Neural progenitor cell (in vitro differentiated cells): ENCODE measurements around the gene ATXN10. TPM values are rescaled to one million over a fixed set of nuclear protein-coding genes. Genes with fewer than 3 reads are reported as not detected.

Experiments used
- DNase-seq: peaks from one replicate; pipeline ENCODE4 v3.0.0-alpha.2; 2016; ENCODE audit warnings: low spot score
- H2AFZ ChIP-seq: fragments of 200-600 bp; sonication (generic); replicated peaks from 2 replicates; pipeline ENCODE4 v1.6.1; 2016; ENCODE audit warnings: antibody characterized with exemption
- H3F3A ChIP-seq: fragments of 200-600 bp; sonication (generic); 2 replicates; pipeline ENCODE4 v1.6.1; 2016; ENCODE audit warnings: antibody characterized with exemption, low read depth
- H3K27ac ChIP-seq: fragments of 200-600 bp; sonication (generic); 2 replicates; pipeline ENCODE4 v1.5.1; 2016; ENCODE audit warnings: mild to moderate bottlenecking
- H3K27me3 ChIP-seq: fragments of 200-600 bp; sonication (generic); 2 replicates; pipeline ENCODE4 v1.6.1; 2016; ENCODE audit warnings: mild to moderate bottlenecking, moderate library complexity
- H3K36me3 ChIP-seq: fragments of 200-600 bp; sonication (generic); 2 replicates; pipeline ENCODE4 v1.5.1; 2016
- H3K4me1 ChIP-seq: fragments of 200-600 bp; sonication (generic); 2 replicates; pipeline ENCODE4 v1.6.1; 2016; ENCODE audit warnings: mixed run types
- H3K4me2 ChIP-seq: fragments of 200-600 bp; sonication (generic); 2 replicates; pipeline ENCODE4 v1.6.1; 2016
- H3K4me3 ChIP-seq: fragments of 200-600 bp; sonication (generic); 2 replicates; pipeline ENCODE4 v1.5.1; 2016
- H3K79me2 ChIP-seq: fragments of 200-600 bp; sonication (generic); 2 replicates; pipeline ENCODE4 v1.6.1; 2016; ENCODE audit warnings: low read depth
- H3K9ac ChIP-seq: fragments of 200-600 bp; sonication (generic); 2 replicates; pipeline ENCODE4 v1.6.1; 2016
- H3K9me3 ChIP-seq: fragments of 200-600 bp; sonication (generic); 2 replicates; pipeline ENCODE4 v1.5.1; 2016; ENCODE audit warnings: low read depth
- H4K20me1 ChIP-seq: fragments of 200-600 bp; sonication (generic); 2 replicates; pipeline ENCODE4 v1.6.1; 2016; ENCODE audit warnings: low read depth
- H3K27ac Mint-ChIP-seq: 3 replicates; pipeline ENCODE4 v1.8.0; 2021; ENCODE audit warnings: mixed read lengths
- H3K27me3 Mint-ChIP-seq: 2 replicates; pipeline ENCODE4 v1.8.0; 2022; ENCODE audit warnings: low read depth, mild to moderate bottlenecking, inconsistent platforms, moderate library complexity, mixed read lengths; ENCODE audit not compliant: insufficient read depth
- H3K36me3 Mint-ChIP-seq: 3 replicates; pipeline ENCODE4 v1.8.0; 2021; ENCODE audit warnings: mixed read lengths
- H3K4me1 Mint-ChIP-seq: 3 replicates; pipeline ENCODE4 v1.8.0; 2021; ENCODE audit warnings: mixed read lengths
- H3K4me3 Mint-ChIP-seq: 3 replicates; pipeline ENCODE4 v1.8.0; 2021; ENCODE audit warnings: mild to moderate bottlenecking, moderate library complexity, mixed read lengths
- H3K9me3 Mint-ChIP-seq: 3 replicates; pipeline ENCODE4 v1.8.0; 2020; ENCODE audit warnings: mixed read lengths
- CTCF ChIP-seq: fragments of 200-600 bp; sonication (generic); IDR thresholded peaks from 2 replicates; pipeline ENCODE4 v1.5.1; 2017; ENCODE audit warnings: antibody characterized with exemption, mild to moderate bottlenecking
- EZH2 ChIP-seq: fragments of 200-600 bp; sonication (generic); IDR thresholded peaks from 2 replicates; pipeline ENCODE4 v1.6.1; 2017; ENCODE audit warnings: antibody characterized with exemption, mild to moderate bottlenecking, moderate library complexity
- EZH2phosphoT487 ChIP-seq: fragments of 200-600 bp; sonication (generic); IDR thresholded peaks from 2 replicates; pipeline ENCODE4 v1.6.1; 2017; ENCODE audit warnings: antibody characterized with exemption
- total RNA-seq: library from RNA; depleted of rRNA; stranded (reverse); fragments of >200 nt; gene quantifications from 2 replicates; pipeline ENCODE4 v1.2.3, GENCODE V29; 2015; ENCODE audit warnings: low replicate concordance

Gene ATXN10
- total RNA-seq, 1 donor from 2014 or later = 168 TPM

DNA sequence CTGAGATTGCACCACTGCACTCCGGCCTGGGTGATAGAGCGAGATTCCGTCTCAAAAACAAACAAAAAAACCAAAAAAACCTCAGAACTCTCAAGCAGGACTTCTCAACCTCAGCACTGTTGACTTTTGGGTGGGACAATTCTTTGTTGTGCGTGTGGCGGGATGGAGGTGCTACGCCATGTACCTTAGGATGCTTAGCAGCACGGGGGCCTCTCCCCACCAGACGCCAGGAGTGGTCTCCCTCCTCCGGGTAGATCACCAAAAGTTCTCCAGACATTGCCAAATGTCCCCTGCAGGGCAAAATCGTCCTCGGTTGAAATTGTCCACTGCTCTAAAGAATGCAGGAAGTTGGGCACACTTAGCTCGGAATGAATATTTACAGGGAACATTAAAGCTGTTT, 26.9 kb upstream of the ATXN10 start:
- Histone ChIP-seq H3K27ac (no peak overlapping the region), H3F3A (no peaks in the 10 kb centered on the region), H3K27me3 (peaks cover 59% of the 10 kb centered on the region), H3K79me2 (no peaks in the 10 kb centered on the region), H3K4me1 (no peaks in the 10 kb centered on the region), H3K4me2 (no peak overlapping the region), H3K4me3 (no peak overlapping the region), H4K20me1 (no peaks in the 10 kb centered on the region), H3K9ac (no peak overlapping the region), H3K36me3 (no peaks in the 10 kb centered on the region), H2AFZ (no peak overlapping the region), H3K9me3 (no peaks in the 10 kb centered on the region)
- TF ChIP-seq CTCF = no peak
- no peak for TF ChIP-seq EZH2phosphoT487
- no peak for TF ChIP-seq EZH2
- H3K4me3 Mint-ChIP-seq = no peak overlapping the region
- no peaks in the 10 kb centered on the region for H3K36me3 Mint-ChIP-seq
- no peak for DNase-seq
- H3K27me3 Mint-ChIP-seq = peaks cover 28% of the 10 kb centered on the region
- H3K27ac Mint-ChIP-seq = no peak overlapping the region
- no peaks in the 10 kb centered on the region for H3K9me3 Mint-ChIP-seq
- H3K4me1 Mint-ChIP-seq = peaks cover 24% of the 10 kb centered on the region

- Histone ChIP-seq H3K27ac (no peak overlapping the region), H2AFZ (peak overlapping the region; percentile 67), H3K36me3 (no peaks in the 10 kb centered on the region), H3K27me3 (peaks cover 59% of the 10 kb centered on the region), H4K20me1 (no peaks in the 10 kb centered on the region), H3K4me2 (peak overlapping the region; percentile 62), H3F3A (no peaks in the 10 kb centered on the region), H3K9me3 (no peaks in the 10 kb centered on the region), H3K9ac (no peak overlapping the region), H3K4me3 (no peak overlapping the region), H3K4me1 (no peaks in the 10 kb centered on the region), H3K79me2 (no peaks in the 10 kb centered on the region)
- Mint-ChIP-seq H3K4me1 (peaks cover 24% of the 10 kb centered on the region), H3K27me3 (peaks cover 27% of the 10 kb centered on the region), H3K27ac (no peak overlapping the region), H3K4me3 (peak overlapping the region; percentile 57), H3K9me3 (no peaks in the 10 kb centered on the region), H3K36me3 (no peaks in the 10 kb centered on the region)
- TF ChIP-seq EZH2phosphoT487 (no peak), EZH2 (no peak), CTCF (no peak)
- no peak for DNase-seq
Observed at GRCh38 chr22:45645150-45645525, 26.5 kb upstream of the ATXN10 start.

DNA sequence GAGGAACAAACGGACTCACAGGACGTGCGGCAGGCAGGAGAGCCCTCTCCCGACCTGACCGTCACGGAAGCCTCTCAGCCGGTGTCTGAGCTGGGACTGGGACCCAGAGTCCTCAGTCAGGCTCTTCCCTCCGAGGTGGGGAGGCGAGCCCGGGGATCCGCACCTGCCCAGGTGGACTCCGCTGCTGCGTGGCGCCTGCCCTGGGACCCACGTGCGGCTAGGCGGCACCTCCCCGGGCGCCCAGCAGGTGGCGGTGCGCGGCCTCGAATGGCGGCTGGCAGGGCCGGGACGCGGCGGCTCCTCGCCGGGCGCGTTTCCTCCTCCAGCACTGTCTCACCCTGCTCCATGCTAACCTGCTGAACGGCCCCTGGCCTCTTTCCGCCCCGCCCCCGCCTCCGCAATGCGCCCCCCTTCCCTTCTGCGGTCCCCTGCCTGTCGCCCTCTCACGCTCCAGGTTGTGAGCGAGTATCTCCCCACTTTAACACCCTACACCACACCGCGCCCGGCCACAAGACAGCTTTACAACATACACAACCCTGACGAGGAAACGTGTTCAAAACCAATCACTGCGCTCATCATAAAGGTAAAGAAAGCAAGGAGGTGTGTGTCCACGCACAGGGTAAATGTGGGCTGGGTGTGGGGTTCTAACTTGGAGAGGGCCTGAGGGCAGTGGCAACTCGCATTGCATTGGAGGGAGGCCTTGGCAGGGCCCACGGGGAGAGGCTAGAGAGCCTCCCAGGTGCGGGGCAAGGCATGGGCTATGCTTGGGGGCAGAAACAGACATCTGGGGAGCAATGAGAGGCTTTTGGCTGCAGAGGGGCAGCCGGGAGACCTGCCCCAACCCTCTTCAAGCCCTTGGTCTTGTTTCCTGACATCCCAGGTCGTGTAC, 25.9 kb upstream of the ATXN10 start:
- Mint-ChIP-seq H3K4me3 (peak overlapping the region; percentile 6), H3K9me3 (no peaks in the 10 kb centered on the region), H3K36me3 (no peaks in the 10 kb centered on the region), H3K4me1 (peaks cover 24% of the 10 kb centered on the region), H3K27ac (peak overlapping the region; percentile 1), H3K27me3 (peaks cover 27% of the 10 kb centered on the region)
- H3K79me2 ChIP-seq = no peaks in the 10 kb centered on the region
- H2AFZ ChIP-seq = peak overlapping the region; percentile 74
- peak overlapping the region; percentile 62 for H3K4me2 ChIP-seq
- H4K20me1 ChIP-seq = no peaks in the 10 kb centered on the region
- peaks cover 59% of the 10 kb centered on the region for H3K27me3 ChIP-seq
- DNase-seq = peak; percentile 86
- no peak overlapping the region for H3K27ac ChIP-seq
- no peaks in the 10 kb centered on the region for H3K36me3 ChIP-seq
- no peak overlapping the region for H3K4me3 ChIP-seq
- no peaks in the 10 kb centered on the region for H3F3A ChIP-seq
- H3K9me3 ChIP-seq = no peaks in the 10 kb centered on the region
- H3K4me1 ChIP-seq = no peaks in the 10 kb centered on the region
- TF ChIP-seq CTCF (peak; percentile 88), EZH2 (peak; percentile 58), EZH2phosphoT487 (no peak)
- no peak overlapping the region for H3K9ac ChIP-seq
